Measurements from ENCODE around the gene TLK2.
"Not testable (repeated sequence)": the region's sequence is repeated elsewhere in the genome, so short reads cannot be mapped to it uniquely, and the experiment has no call there.

The TLK2 gene

GRCh38 chr17:62599964-62600657, 121.5 kb downstream of the TLK2 start:
- no peak for DNase-seq (ENCODE audit: low spot score)

- no peak for DNase-seq (ENCODE audit: low spot score)
Measured at GRCh38 chr17:62600805-62601204, 122.2 kb downstream of the TLK2 start.

DNA sequence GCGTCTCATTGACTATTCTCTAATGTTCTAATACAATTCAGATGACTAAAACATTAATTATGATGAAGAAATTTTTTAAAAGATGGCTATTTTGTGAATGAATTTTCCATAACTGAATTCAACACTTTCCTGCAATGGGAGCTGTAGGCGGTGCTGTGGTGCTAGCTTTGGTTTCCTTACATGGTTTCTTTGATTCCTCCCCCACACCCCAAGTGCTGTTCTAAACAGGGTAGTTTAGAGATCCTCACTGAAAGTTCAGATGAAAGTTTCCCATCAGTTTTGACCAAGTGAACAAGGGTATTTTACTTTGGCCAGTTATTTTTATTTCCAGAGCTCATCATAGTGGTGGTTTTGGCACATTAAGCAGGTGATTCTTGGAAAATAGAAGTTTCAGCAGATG, 122.8 kb downstream of the TLK2 start:
- DNase-seq (ENCODE audit: low spot score) = no peak

- not testable (repeated sequence) for DNase-seq (ENCODE audit: low spot score)
Measured at GRCh38 chr17:62603783-62604182, 125.2 kb downstream of the TLK2 start.

GRCh38 chr17:62605588-62605987, 127.0 kb downstream of the TLK2 start:
- no peak for DNase-seq (ENCODE audit: low spot score)

GRCh38 chr17:62611292-62611691, 132.7 kb downstream of the TLK2 start:
- no peak for DNase-seq (ENCODE audit: low spot score)

GRCh38 chr17:62611728-62612127, 133.1 kb downstream of the TLK2 start:
- no peak for DNase-seq (ENCODE audit: low spot score)

DNA sequence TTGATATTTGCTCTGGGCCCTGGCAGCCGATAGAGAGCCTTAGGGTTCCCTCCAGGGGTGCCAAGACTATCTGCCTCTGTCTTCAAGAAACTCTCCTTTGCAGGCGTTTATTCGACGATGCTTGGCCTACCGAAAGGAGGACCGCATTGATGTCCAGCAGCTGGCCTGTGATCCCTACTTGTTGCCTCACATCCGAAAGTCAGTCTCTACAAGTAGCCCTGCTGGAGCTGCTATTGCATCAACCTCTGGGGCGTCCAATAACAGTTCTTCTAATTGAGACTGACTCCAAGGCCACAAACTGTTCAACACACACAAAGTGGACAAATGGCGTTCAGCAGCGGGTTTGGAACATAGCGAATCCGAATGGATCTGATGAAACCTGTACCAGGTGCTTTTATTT, 133.7 kb downstream of the TLK2 start:
- not testable (repeated sequence) for DNase-seq (ENCODE audit: low spot score)

DNA sequence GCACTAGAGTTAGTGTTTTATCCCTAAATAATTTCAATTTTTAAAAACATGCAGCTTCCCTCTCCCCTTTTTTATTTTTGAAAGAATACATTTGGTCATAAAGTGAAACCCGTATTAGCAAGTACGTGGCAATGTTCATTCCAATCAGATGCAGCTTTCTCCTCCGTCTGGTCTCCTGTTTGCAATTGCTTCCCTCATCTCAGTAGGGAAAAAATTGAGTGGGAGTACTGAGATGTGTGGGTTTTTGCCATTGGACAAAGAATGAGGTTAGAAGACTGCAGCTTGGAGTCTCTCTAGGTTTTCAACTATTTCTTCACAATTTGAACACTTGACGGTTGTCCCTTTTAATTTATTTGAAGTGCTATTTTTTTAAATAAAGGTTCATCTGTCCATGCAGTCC, 134.5 kb downstream of the TLK2 start:
- not testable (repeated sequence) for DNase-seq (ENCODE audit: low spot score)

DNA sequence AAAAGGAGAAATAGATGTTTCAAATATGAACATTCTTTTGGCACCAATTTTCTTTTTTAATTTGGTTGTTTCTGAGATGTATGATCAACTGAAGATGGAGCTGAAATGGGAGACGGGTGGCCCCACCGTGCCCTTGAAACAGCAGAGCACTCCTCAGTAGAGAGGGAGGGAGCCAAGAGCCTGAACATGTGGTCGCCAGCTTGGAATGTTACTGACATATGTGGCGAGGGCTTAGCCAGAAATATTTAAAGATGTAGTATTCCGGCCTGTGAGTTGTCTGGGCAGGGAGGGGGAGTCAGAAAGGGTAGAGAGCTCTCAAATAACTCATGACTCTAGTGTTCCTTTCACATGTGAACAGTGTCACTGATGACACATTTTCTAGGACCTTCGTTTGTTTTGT, 135.5 kb downstream of the TLK2 start:
- DNase-seq (ENCODE audit: low spot score) = no peak

DNA sequence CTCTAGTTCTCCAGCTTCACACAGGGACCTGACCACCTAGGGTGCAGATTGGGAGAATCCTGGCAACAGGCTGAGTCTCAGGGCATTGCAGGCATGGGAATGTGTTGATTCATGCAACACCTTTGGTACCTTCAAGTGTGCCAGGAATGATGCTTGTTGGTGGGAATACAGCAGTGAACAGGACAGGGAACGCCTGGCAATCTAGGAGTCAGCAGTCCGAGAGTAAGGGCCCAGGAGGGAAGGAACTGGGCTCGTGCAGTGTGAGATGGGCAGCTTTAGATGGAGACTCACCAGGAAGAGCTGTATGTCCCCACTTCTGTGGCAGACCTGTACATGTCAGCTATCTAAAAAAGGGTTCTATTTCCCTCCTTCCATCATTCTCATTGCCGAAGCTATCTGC, 136.9 kb downstream of the TLK2 start:
- no peak for DNase-seq (ENCODE audit: low spot score)

GRCh38 chr17:62616993-62617893, 138.6 kb downstream of the TLK2 start:
- no peak for DNase-seq (ENCODE audit: low spot score)

GRCh38 chr17:62617894-62618472, 139.4 kb downstream of the TLK2 start:
- no peak for DNase-seq (ENCODE audit: low spot score)

DNA sequence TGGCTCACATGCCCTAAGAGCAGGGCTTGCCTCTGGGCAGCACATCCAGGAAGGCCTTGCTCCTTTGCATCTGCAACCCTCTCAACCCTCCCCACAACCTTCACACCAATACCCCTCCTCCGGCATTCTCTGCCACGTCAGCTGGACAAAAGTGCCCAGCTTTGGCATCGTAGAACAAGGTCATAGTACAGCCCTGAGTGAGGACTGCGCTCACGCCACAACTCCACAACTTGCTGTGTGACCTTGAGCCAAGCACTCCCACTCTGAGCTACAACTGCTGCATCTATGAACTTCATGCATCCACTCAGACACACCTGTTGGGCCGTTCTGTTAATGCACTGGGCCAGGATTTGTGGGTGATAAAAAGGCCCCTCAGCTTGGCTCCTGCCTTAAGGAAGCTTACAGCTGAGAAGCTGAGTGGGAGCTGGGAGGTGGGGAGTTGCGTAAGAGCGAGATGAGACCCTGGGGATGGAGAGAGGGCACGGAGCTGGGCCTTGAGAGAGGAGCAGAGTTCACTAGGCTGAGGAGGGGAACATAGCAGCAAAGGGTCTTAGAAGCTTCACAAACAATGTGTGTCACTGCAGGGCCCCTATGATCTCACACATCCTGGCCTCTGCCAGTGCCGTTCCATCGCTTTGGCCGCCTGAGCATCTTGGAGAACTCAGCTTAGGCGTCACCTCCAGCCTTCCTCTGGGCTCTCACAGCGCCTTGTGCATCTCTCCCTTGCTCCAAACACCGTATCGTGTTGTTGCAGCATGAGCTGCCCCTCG, 140.2 kb downstream of the TLK2 start:
- no peak for DNase-seq (ENCODE audit: low spot score)

DNA sequence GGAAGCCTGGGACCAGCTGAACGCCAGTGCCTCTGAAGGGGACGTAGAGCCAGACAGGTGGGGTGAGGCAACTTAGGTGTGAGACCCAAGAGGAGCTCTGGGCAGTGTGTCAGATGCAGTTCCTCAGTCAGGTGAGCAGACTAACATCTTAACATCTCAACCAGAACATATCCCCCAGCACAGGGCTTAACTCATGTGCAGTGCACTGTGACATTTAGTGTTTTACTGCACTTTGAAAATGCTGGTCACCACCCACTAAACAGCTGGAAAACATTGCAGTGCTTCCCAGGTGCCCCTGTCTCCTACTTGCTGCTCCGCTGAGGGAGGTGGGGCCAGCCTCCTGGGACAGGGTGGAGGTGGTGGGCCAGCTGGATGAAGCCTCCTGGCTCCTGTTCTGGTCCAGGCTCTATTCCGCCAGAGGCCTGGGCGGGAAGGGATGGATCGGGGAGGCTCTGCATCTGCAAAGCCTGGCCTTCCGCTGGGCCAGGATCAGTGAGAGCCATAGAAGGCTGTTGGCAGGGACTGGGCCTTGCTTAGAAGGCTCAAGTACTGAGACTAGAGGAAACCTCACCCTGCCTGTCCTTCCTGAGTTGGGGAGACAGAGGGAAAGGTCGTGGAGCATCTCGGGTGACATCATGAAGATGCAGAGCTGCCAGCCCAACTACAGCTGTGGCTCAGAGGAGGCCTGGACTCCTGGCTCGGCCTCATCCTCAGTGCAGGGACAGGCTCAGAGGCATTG, 141.0 kb downstream of the TLK2 start:
- DNase-seq (ENCODE audit: low spot score) = no peak

DNA sequence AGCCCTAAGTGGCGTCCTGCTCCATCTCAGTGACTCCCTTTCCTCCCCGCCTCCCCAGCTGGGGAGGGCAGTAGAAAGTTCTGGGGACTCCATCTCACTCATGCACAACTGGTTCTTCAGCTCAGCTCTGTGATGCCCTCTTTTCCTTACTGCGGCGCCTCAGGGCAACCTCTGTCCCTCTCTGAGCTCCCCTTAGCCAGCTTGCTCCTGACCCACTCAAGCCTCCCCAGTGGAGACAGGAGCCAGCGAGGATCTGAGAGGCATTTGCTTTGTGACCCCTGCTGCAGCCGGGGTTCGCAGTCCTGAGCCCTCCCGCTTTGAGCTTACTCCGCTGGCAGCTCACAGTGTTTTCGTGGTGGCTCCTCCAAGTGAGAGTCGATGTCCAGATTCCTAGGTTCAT, 142.6 kb downstream of the TLK2 start:
- DNase-seq (ENCODE audit: low spot score) = no peak

GRCh38 chr17:62625184-62625869, 146.7 kb downstream of the TLK2 start:
- no peak for DNase-seq (ENCODE audit: low spot score)

- no peak for DNase-seq (ENCODE audit: low spot score)
Measured at GRCh38 chr17:62625870-62626200, 147.2 kb downstream of the TLK2 start.

GRCh38 chr17:62626719-62627218, 148.1 kb downstream of the TLK2 start:
- peak; percentile 81 for DNase-seq (ENCODE audit: low spot score)

GRCh38 chr17:62627219-62627903, 148.7 kb downstream of the TLK2 start, which contains the start of gene MRC2:
Gene MRC2, plus strand, starts transcription at chr17:62627670. Its CDS starts 133 bp downstream, at chr17:62627803.
- DNase-seq (ENCODE audit: low spot score) = peak; percentile 81

Data from SK-N-DZ (cell line).